Raji (cell line): Measurements from ENCODE around the gene CHST11.

Source experiments
- POLR2A ChIP-seq: IDR thresholded peaks from 2 replicates; pipeline ENCODE4 v1.6.1; 2011; ENCODE audit warnings: low read depth, low read length, control low read depth; ENCODE audit not compliant: insufficient read depth

The CHST11 gene

DNA sequence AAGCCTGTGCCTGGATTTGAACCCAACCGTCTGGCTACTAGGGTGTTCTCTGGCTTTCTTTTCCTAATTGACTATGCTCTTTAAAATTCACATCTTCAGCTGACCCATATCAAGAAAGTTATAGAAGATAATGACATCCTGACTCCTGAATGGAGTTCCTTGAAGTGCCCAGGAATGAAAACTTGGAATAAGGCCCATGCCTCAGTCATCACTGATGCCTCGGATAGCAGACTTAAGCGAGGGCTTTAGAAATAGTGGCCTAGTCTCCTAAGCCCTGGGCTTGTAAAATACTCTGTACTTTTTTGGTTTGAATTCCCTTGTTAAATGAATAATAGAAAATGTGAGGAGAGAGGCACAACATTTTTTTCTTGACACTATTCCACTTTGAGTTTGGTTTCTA, 39.0 kb downstream of the CHST11 start:
- TF ChIP-seq POLR2A = no peak

DNA sequence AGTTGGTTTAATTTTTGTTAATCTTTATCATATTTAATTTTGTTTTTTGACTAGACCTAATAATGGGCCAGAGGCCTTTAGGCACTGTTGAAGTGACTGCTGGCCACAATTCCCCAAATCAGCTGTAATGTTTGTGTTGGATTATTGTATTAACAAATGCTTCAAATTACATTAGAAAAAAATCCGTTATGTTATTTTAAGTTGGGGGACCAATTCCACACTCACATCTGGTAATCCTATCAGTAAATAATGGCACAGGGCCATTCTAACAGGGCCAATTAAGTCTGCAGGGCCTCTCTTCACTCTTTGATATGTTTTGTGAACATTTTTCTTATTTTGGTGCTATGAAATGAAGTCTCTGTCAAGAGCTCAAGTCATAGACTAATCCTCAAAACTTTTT, 39.6 kb downstream of the CHST11 start:
- no peak for TF ChIP-seq POLR2A

DNA sequence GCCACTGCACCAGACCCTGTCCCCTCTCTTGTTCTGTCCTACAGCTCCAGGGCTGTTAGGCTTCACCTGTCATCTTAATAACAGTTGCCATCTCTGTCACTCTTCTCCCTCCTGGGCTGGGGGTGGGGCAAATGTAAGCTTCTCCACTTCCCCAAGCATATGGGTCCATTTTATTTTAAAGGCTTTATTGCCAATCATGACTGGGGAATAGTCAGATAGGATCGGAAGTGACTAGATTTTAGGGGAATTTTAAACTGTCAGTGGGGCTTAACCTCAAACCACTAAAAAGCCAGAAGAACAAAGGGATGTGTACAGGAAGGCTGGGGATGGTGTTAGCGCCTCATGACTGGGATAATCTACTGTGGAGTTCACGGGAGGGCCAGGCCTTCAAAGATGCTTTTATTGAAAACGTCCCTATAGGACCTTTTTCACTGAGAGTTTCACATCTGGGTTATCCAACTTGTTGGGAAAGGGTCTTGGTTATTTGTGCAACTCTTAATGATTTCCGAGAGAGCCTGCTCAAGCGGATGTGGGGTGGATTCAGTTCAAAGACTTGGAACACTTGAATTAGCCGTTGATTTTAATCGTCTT, 41.6 kb downstream of the CHST11 start:
- TF ChIP-seq POLR2A = no peak

- no peak for TF ChIP-seq POLR2A
Measured at GRCh38 chr12:104499668-104500332, 43.1 kb downstream of the CHST11 start.

GRCh38 chr12:104501115-104501514, 44.4 kb downstream of the CHST11 start:
- no peak for TF ChIP-seq POLR2A

- no peak for TF ChIP-seq POLR2A
Measured at GRCh38 chr12:104501660-104502059, 44.9 kb downstream of the CHST11 start.

GRCh38 chr12:104502217-104502616, 45.5 kb downstream of the CHST11 start:
- no peak for TF ChIP-seq POLR2A

DNA sequence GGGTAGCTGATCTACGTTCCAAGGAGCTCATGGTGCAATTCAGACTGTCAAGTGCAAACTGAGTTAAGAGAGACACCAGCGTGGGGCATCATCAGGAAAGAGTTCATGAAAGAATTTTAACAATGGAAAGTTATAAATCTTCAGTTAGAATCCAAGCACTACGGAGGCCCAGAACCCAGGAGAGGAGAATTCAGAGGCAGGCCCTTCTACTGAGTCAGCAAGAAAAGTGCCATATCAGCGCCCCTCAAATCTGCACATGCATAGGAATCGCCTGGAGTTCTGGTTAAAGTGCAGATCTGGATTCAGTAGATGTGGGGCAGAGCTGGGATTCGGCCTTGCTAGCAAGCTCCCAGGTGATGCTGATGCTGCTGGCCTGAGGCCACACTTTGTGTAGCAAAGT, 45.9 kb downstream of the CHST11 start:
- no peak for TF ChIP-seq POLR2A

- TF ChIP-seq POLR2A = no peak
Measured at GRCh38 chr12:104503191-104503590, 46.4 kb downstream of the CHST11 start.

DNA sequence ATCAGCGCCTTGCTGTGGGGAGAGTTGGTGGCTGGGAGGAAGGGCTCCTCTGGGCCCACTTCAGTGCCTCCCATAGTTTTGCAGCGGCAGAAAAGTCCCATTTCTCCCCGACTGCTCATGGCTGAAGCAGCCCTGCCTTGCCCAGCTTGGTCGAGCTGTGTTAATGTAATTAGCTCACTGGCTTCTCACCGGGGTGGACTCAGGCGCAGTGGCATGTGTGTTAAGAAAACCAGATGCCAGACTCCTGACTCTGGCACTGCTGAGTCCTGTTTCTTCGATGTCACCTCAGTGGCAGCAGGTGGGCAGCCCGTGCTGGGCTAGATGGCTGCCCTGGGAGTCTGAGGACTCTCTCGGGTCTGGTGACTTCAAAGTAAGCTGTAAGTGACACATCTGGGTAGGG, 47.4 kb downstream of the CHST11 start:
- TF ChIP-seq POLR2A = no peak

GRCh38 chr12:104505095-104505818, 48.5 kb downstream of the CHST11 start:
- TF ChIP-seq POLR2A = 0 out of 2 replicates have a peak, but pooled peaks have one; percentile 30

GRCh38 chr12:104506676-104507401, 50.1 kb downstream of the CHST11 start:
- TF ChIP-seq POLR2A = no peak

DNA sequence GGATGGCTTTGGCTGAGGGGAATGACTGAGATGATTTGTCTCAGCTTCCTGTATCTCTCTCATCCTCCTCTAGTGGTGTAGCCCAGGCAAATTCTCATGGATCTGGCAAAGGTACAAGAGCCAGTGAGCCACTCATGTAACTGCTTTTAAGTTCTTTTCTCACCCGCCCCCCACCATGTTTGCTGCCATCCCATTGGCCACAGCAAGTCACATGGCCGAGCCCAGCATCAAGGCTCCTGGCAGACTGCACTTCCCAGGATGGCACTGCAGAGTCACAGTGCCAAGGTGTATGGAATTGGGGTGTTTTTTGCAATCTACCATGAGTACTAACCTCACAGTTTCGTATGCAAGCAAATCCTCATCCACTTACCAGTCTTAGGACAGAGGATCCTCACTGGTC, 50.9 kb downstream of the CHST11 start:
- TF ChIP-seq POLR2A = no peak

DNA sequence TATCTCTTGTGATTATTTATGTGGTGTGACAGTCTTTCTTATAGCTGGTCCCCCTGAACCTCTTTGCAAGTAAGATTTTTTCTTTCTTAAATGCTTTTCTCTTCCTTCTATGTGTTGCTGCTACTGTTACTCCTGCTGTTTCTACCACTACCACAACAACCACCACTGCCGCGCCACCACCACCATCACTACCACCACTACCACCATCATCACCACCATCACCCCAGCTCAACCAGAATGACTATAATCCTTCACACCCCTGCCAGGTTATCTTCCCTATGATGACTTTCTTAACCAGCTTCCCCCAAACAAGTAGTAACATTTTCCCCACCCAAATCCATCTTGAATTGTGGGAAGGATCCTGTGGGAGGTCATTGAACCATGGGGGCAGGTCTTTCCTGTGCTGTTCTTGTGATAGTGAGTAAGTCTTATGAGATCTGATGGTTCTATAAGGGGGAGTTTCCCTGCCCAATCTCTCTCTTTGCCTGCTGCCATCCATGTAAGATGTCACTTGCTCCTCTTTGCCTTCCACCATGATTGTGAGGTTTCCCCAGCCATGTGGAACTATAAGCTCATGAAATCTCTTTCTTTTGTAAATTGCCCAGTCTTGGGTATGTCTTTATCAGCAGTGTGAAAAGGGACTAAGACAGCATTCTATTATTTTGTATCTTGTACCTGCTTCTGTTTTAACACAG, 52.2 kb downstream of the CHST11 start:
- no peak for TF ChIP-seq POLR2A
